ENCODE data around the gene METTL4.

- TF ChIP-seq POLR2A (IDR thresholded peaks at IDR 0.05; ENCODE audit: low read depth, low read length) = no peak
- TF ChIP-seq POLR2AphosphoS5 (IDR thresholded peaks at IDR 0.05; ENCODE audit: low read depth, low read length) = no peak
These were observed 59.2 kb downstream of the METTL4 start for GRCh38 chr18:2512059-2512458.
